IMR-90 (cell line): ENCODE data around the gene NOP16. TPM values are rescaled to one million over a fixed set of nuclear protein-coding genes. Genes with fewer than 3 reads are reported as not detected.

Source experiments
- ATAC-seq: fragments of 200-7000 bp; cut with Tn5 transposase; 2 replicates; pipeline ENCODE4 v1.9.1; 2020; ENCODE audit warnings: low read depth, mild to moderate bottlenecking, moderate library complexity
- BruUV-seq: library from RNA; stranded (reverse); fragments of 400-500 nt; replicated peaks from 2 replicates; lab custom pipeline; 2021; lab: Mats Ljungman, UMichigan
- CTCF ChIA-PET: fragments of 300-600 bp; formaldehyde crosslinking; extraction: SDS; loops from one replicate; lab custom pipeline; 2021; ENCODE audit warnings: antibody characterized with exemption; lab: Yijun Ruan, JAX
- POLR2A ChIA-PET: fragments of 300-600 bp; sonication (Branson Sonifier 250); formaldehyde crosslinking; loops from one replicate; lab custom pipeline; 2022; ENCODE audit warnings: antibody characterized with exemption; ENCODE audit not compliant: unreplicated experiment; lab: Charles Lee
- DNase-seq: peaks from one replicate; pipeline ENCODE4 v3.0.0; 2013
- H2AFZ ChIP-seq: replicated peaks from 2 replicates; pipeline ENCODE3; 2013; ENCODE audit warnings: low read length, mild to moderate bottlenecking; ENCODE audit not compliant: poor library complexity
- H2AK5ac ChIP-seq: 2 replicates; pipeline ENCODE4 v1.6.1; 2013; ENCODE audit warnings: low read depth, low read length, inconsistent platforms
- H2AK9ac ChIP-seq: replicated peaks from 2 replicates; pipeline ENCODE3; 2013; ENCODE audit warnings: mild to moderate bottlenecking, low read depth, low read length, moderate library complexity; ENCODE audit not compliant: poor library complexity
- H2BK120ac ChIP-seq: 2 replicates; pipeline ENCODE4 v1.6.1; 2013; ENCODE audit warnings: low read depth, low read length, inconsistent platforms
- H2BK15ac ChIP-seq: 3 replicates; pipeline ENCODE4 v1.6.1; 2013; ENCODE audit warnings: low read depth, low read length, inconsistent platforms
- H2BK20ac ChIP-seq: 2 replicates; pipeline ENCODE4 v1.6.1; 2013; ENCODE audit warnings: low read depth, mild to moderate bottlenecking, inconsistent platforms, low read length, moderate library complexity
- H2BK5ac ChIP-seq: 2 replicates; pipeline ENCODE4 v1.6.1; 2013; ENCODE audit warnings: mild to moderate bottlenecking, low read depth, low read length, inconsistent platforms; ENCODE audit not compliant: poor library complexity, severe bottlenecking
- H3K14ac ChIP-seq: replicated peaks from 2 replicates; pipeline ENCODE4 v1.6.1; 2013; ENCODE audit warnings: low read depth, low read length, inconsistent platforms
- H3K18ac ChIP-seq: 2 replicates; pipeline ENCODE4 v1.6.1; 2013; ENCODE audit warnings: low read depth, low read length, control low read depth
- H3K23ac ChIP-seq: 2 replicates; pipeline ENCODE4 v1.6.1; 2013; ENCODE audit warnings: low read depth, low read length, inconsistent platforms
- H3K27ac ChIP-seq: 2 replicates; pipeline ENCODE4 v1.5.1; 2013; ENCODE audit warnings: mild to moderate bottlenecking, control low read depth, low read length; ENCODE audit not compliant: insufficient read depth
- H3K27me3 ChIP-seq: 2 replicates; pipeline ENCODE4 v1.6.1; 2013; ENCODE audit warnings: low read length; ENCODE audit not compliant: control insufficient read depth, insufficient read depth
- H3K36me3 ChIP-seq: 2 replicates; pipeline ENCODE4 v1.6.1; 2013; ENCODE audit warnings: low read length, mixed read lengths; ENCODE audit not compliant: control insufficient read depth, insufficient read depth
- H3K4ac ChIP-seq: 2 replicates; pipeline ENCODE4 v1.6.1; 2013; ENCODE audit warnings: low read depth, low read length, inconsistent platforms
- H3K4me1 ChIP-seq: 2 replicates; pipeline ENCODE4 v1.6.1; 2013; ENCODE audit warnings: low read length, mixed read lengths; ENCODE audit not compliant: control insufficient read depth, insufficient read depth
- H3K4me2 ChIP-seq: 2 replicates; pipeline ENCODE4 v1.6.1; 2013; ENCODE audit warnings: low read depth, mild to moderate bottlenecking, control low read depth, low read length, moderate library complexity
- H3K4me3 ChIP-seq: 2 replicates; pipeline ENCODE4 v1.5.1; 2013; ENCODE audit warnings: low read depth, mild to moderate bottlenecking, control low read depth, low read length, moderate library complexity; ENCODE audit not compliant: insufficient read depth
- H3K56ac ChIP-seq: 2 replicates; pipeline ENCODE4 v1.6.1; 2013; ENCODE audit warnings: low read length, inconsistent platforms; ENCODE audit not compliant: insufficient read depth; ENCODE audit errors: extremely low read depth
- H3K79me1 ChIP-seq, 2 experiments: 2 replicates each; pipeline ENCODE4 v1.6.1; 2013; ENCODE audit warnings: low read length in 2 of 2, inconsistent platforms in 1 of 2, low read depth in 1 of 2
- H3K9ac ChIP-seq: 2 replicates; pipeline ENCODE4 v1.6.1; 2013; ENCODE audit warnings: low read depth, low read length, control low read depth
- H3K9me1 ChIP-seq: 2 replicates; pipeline ENCODE4 v1.6.1; 2013; ENCODE audit warnings: low read length, inconsistent platforms; ENCODE audit not compliant: insufficient read depth
- H3K9me3 ChIP-seq: 2 replicates; pipeline ENCODE4 v1.6.1; 2013; ENCODE audit warnings: low read length; ENCODE audit not compliant: control insufficient read depth, insufficient read depth
- H4K20me1 ChIP-seq: 2 replicates; pipeline ENCODE4 v1.6.1; 2013; ENCODE audit warnings: low read length, inconsistent platforms; ENCODE audit not compliant: insufficient read depth
- H4K5ac ChIP-seq: 2 replicates; pipeline ENCODE4 v1.6.1; 2013; ENCODE audit warnings: mild to moderate bottlenecking, low read depth, low read length, control low read depth
- H4K8ac ChIP-seq, 2 experiments: 2 replicates each; pipeline ENCODE4 v1.6.1; 2013; ENCODE audit warnings: low read depth in 2 of 2, low read length in 2 of 2, control low read depth in 1 of 2, inconsistent platforms in 1 of 2
- H4K91ac ChIP-seq: 2 replicates; pipeline ENCODE4 v1.6.1; 2013; ENCODE audit warnings: low read depth, low read length, inconsistent platforms; ENCODE audit not compliant: insufficient read depth
- CHD1 ChIP-seq: IDR thresholded peaks from 2 replicates; pipeline ENCODE4 v1.6.1; 2012; ENCODE audit warnings: low read depth, low read length, improper control_type of control experiment
- MAZ ChIP-seq: IDR thresholded peaks from 2 replicates; pipeline ENCODE4 v1.6.1; 2012; ENCODE audit warnings: low read depth, mild to moderate bottlenecking, low read length, improper control_type of control experiment, moderate library complexity, borderline replicate concordance
- SMC3 ChIP-seq: fragments of 150-350 bp; IDR thresholded peaks from 2 replicates; pipeline ENCODE4 v1.6.1; 2016; ENCODE audit warnings: low read depth, mild to moderate bottlenecking, antibody characterized with exemption, low read length, moderate library complexity
- WGBS, 2 experiments: methylation state at CpG; one replicate each; pipeline versions ENCODE4 v1.1.5 to v1.1.7; 2013; ENCODE audit warnings: missing lambda C conversion rate in 2 of 2; ENCODE audit not compliant: insufficient read length in 1 of 2; ENCODE audit errors: extremely low coverage in 2 of 2; 5-methylcytosine and 5-hydroxymethylcytosine counted together
- dilution Hi-C: fragments of 300-500 bp; cut with HindIII; formaldehyde crosslinking; loops from one replicate; pipeline ENCODE4 v1.14.3; 2018; ENCODE audit warnings: low sequenced_read_pairs; ENCODE audit not compliant: unreplicated experiment
- in situ Hi-C: fragments of 300-500 bp; cut with MboI; formaldehyde crosslinking; loops from 3 replicates; pipeline ENCODE4 v1.14.3; 2019; ENCODE audit warnings: low sequenced_read_pairs, inconsistent platforms, mixed read lengths
- intact Hi-C: fragments of 100-400 bp; cut with micrococcal nuclease; formaldehyde crosslinking; loops from 2 replicates; pipeline ENCODE4 v1.10.0; 2022
- polyA plus RNA-seq, 3 experiments: library from polyadenylated mRNA; depleted of rRNA; stranded (reverse); fragments of >200 nt; gene quantifications; 2 replicates each; pipeline ENCODE4 v1.2.3, GENCODE V29; 2012; ENCODE audit warnings: low replicate concordance in 1 of 3
- total RNA-seq: library from RNA; depleted of rRNA; stranded (reverse); fragments of >200 nt; gene quantifications from 2 replicates; pipeline ENCODE4 v1.2.3, GENCODE V29; 2012
- TF ChIP-seq, protein P1 (sequence below): fragments of 150-350 bp; IDR thresholded peaks from 2 replicates; pipeline ENCODE4 v1.6.1; 2016; ENCODE audit warnings: low read depth, mild to moderate bottlenecking, low read length, moderate library complexity, borderline replicate concordance

Gene NOP16
- total and polyA plus RNA-seq, 2 of the 4 experiments (the other 2 are of a cell fraction) = 28.0 to 60.4 TPM

DNA sequence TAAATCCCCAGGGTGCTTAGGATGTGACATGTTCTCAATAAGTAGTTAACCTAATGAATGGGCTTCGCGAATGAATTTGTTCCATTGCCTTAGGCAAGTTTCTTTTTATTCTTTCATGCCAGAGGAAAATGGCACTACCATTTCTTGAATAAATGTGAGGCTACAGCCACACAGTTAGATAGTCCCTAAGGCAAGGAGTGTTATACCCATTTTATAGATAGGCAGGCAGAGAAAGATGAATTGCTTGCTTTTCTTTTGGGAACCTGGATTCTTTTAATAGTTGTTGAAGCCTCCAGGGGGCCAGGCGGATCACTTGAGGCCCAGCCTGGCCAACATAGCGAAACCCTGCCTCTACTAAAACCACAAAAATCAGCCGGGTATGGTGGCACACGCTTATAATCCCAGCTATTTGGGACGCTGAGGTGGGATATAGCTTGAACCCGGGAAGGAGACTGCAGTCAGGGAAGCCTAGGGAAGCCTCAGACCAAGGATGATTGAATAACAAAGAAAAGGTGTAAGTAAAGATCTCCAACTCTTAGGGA, 943 bp downstream of the NOP16 start:
- dilution Hi-C loops (no loop called here), in situ Hi-C loops (no loop called here), intact Hi-C loops (no loop called here)
- no CpG with 5 or more reads among the region's 8 CpGs for WGBS, 2 experiments
- Histone ChIP-seq H3K4ac (peak overlapping the region; percentile 52; the same call in 1 of the 2 replicates), H3K9me3 (no peaks in the 10 kb centered on the region), H3K36me3 (peaks cover 37% of the 10 kb centered on the region), H4K5ac (no peak overlapping the region), H3K23ac (no peak overlapping the region), H3K9me1 (no peaks in the 10 kb centered on the region; the same call in 1 of the 2 replicates), H3K4me3 (peak overlapping the region; percentile 59), H2BK120ac (no peak overlapping the region), H3K27me3 (no peaks in the 10 kb centered on the region), H2AK5ac (no peak overlapping the region), H2AFZ (no peak overlapping the region), H4K20me1 (peaks cover 3% of the 10 kb centered on the region; the same call in 1 of the 2 replicates), H3K56ac (peak overlapping the region; percentile 53; the same call in 1 of the 2 replicates), H2BK15ac (no peak overlapping the region), H2AK9ac (peak overlapping the region; percentile 93), H3K18ac (no peak overlapping the region), H3K79me1 (peaks cover 9 to 49% of the 10 kb centered on the region in 2 experiments; a peak in 3 of 4 replicates), H3K4me1 (no peaks in the 10 kb centered on the region), H2BK5ac (no peak overlapping the region), H3K27ac (peak overlapping the region; percentile 21; the same call in 1 of the 2 replicates), H2BK20ac (no peak overlapping the region), H3K4me2 (peak overlapping the region; percentile 91), H3K9ac (peak overlapping the region; percentile 73), H3K14ac (no peak overlapping the region), H4K8ac (peak overlapping the region; percentile 11 to 45; a peak in 2 of 4 replicates), H4K91ac (no peak overlapping the region)
- DNase-seq (no peak), ATAC-seq (no peak)
- ChIA-PET CTCF (no interaction called here), POLR2A (no interaction called here)
- TF ChIP-seq SMC3 (no peak), MAZ (no peak), CHD1 (no peak)
- TF ChIP-seq, protein P1, sequence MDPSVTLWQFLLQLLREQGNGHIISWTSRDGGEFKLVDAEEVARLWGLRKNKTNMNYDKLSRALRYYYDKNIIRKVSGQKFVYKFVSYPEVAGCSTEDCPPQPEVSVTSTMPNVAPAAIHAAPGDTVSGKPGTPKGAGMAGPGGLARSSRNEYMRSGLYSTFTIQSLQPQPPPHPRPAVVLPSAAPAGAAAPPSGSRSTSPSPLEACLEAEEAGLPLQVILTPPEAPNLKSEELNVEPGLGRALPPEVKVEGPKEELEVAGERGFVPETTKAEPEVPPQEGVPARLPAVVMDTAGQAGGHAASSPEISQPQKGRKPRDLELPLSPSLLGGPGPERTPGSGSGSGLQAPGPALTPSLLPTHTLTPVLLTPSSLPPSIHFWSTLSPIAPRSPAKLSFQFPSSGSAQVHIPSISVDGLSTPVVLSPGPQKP = no peak
- BruUV-seq = no TSS peak
